Spleen (tissue), 11 donors: ENCODE results near the gene RFNG. TPM values are rescaled to one million over a fixed set of nuclear protein-coding genes. Genes with fewer than 3 reads are reported as not detected.

ENCODE experiments used
- DNase-seq: peaks from one replicate; pipeline ENCODE4 v3.0.0-alpha.2; 2020
- H3K27ac ChIP-seq, 8 donors: fragments of 200-600 bp; sonication (generic) in 7 of 8; 1 replicate in 4 of 8; 2 replicates in 4 of 8; pipeline versions ENCODE4 v1.5.0 to v1.8.0; 2016 to 2021; ENCODE audit warnings: inconsistent platforms in 4 of 8, mild to moderate bottlenecking in 4 of 8, moderate library complexity in 1 of 8
- H3K27me3 ChIP-seq, 7 donors: fragments of 200-600 bp; sonication (generic) in 6 of 7; replicated peaks in 1 of 7; 1 replicate in 4 of 7; 2 replicates in 3 of 7; pipeline versions ENCODE4 v1.5.0 to v1.8.0; 2016 to 2021; ENCODE audit warnings: inconsistent platforms in 3 of 7, mild to moderate bottlenecking in 1 of 7
- H3K36me3 ChIP-seq, 6 donors: fragments of 200-600 bp; sonication (generic) in 5 of 6; 1 replicate in 4 of 6; 2 replicates in 2 of 6; pipeline versions ENCODE4 v1.5.0 to v1.8.0; 2016 to 2021; ENCODE audit warnings: inconsistent platforms in 2 of 6
- H3K4me1 ChIP-seq, 6 donors: fragments of 200-600 bp; sonication (generic) in 5 of 6; 1 replicate in 3 of 6; 2 replicates in 3 of 6; pipeline versions ENCODE4 v1.5.0 to v1.8.0; 2016 to 2021; ENCODE audit warnings: inconsistent platforms in 3 of 6
- H3K4me3 ChIP-seq, 8 donors: fragments of 200-600 bp; sonication (generic) in 7 of 8; 1 replicate in 4 of 8; 2 replicates in 4 of 8; pipeline versions ENCODE4 v1.5.0 to v1.8.0; 2016 to 2021; ENCODE audit warnings: inconsistent platforms in 4 of 8, mild to moderate bottlenecking in 4 of 8, moderate library complexity in 2 of 8
- H3K9me3 ChIP-seq, 8 donors: fragments of 200-600 bp; sonication (generic) in 7 of 8; 1 replicate in 4 of 8; 2 replicates in 4 of 8; pipeline versions ENCODE4 v1.5.0 to v1.8.0; 2016 to 2021; ENCODE audit warnings: inconsistent platforms in 4 of 8
- POLR2A ChIP-seq, 3 donors: fragments of 450-650 bp; IDR thresholded peaks; one replicate each; pipeline ENCODE4 v1.5.1; 2017; ENCODE audit warnings: antibody characterized with exemption in 3 of 3, mild to moderate bottlenecking in 1 of 3
- POLR2AphosphoS5 ChIP-seq, 3 donors: sonication (generic); formaldehyde crosslinking; IDR thresholded peaks; one replicate each; pipeline ENCODE4 v1.5.1; 2017; ENCODE audit warnings: antibody characterized with exemption in 3 of 3
- WGBS, 5 donors: extraction: QIAGEN DNeasy Blood & Tissue Kit in 3 of 5; methylation state at CpG; one replicate each; pipeline versions ENCODE4 v1.1.5 to v1.1.7; 2013 to 2018; 5-methylcytosine and 5-hydroxymethylcytosine counted together
- intact Hi-C: fragments of 100-400 bp; cut with DNase I; formaldehyde crosslinking; loops from one replicate; pipeline ENCODE4 v1.15.0; 2023; ENCODE audit warnings: low total_unique reads
- polyA plus RNA-seq, 3 donors: library from polyadenylated mRNA; stranded (reverse); fragments of 200-250 nt; gene quantifications; one replicate each; pipeline ENCODE4 v1.2.1, GENCODE V29; 2013
- total RNA-seq, 7 donors: library from RNA; depleted of rRNA in 3 of 7; stranded (reverse); fragments of >200 nt in 3 of 7; fragmentation: NEBNext Ultra II Directional in 4 of 7; extraction: Animal tissue kit (Norgen Biotek cat#: 25700) in 4 of 7; gene quantifications; one replicate each; pipeline versions ENCODE4 v1.1.0 to v1.2.1, GENCODE V29; 2016 to 2021
- TF ChIP-seq, protein P1 (sequence below), 11 experiments: fragments of 200-600 bp in 7 of 11; fragments of 450-650 bp in 4 of 11; sonication (generic) in 4 of 11; IDR thresholded peaks in 8 of 11; conservative IDR thresholded peaks in 3 of 11; 1 replicate in 7 of 11; 2 replicates in 4 of 11; pipeline versions ENCODE4 v1.4.0 to v1.8.0; 2016 to 2021; ENCODE audit warnings: antibody characterized with exemption in 11 of 11, inconsistent platforms in 4 of 11, mild to moderate bottlenecking in 1 of 11
- donor health status: healthy with polysubstance abuse.
- donor health status: DM: no; HTN: no; CAD: no; lungs with moderate emphysema.
- donor health status: DM: no; HTN: no; CAD: no.
- donor health status: Bipolar disorder and iron deficiency.
- donor health status: healthy.
- donor health status: DM: no; HTN: no; CAD: no.
- donor health status: DM: yes; HTN: yes; CAD: no.

Gene RFNG
- total and polyA plus RNA-seq, 10 donors = 21.4 to 42.3 (median 27.2) TPM

DNA sequence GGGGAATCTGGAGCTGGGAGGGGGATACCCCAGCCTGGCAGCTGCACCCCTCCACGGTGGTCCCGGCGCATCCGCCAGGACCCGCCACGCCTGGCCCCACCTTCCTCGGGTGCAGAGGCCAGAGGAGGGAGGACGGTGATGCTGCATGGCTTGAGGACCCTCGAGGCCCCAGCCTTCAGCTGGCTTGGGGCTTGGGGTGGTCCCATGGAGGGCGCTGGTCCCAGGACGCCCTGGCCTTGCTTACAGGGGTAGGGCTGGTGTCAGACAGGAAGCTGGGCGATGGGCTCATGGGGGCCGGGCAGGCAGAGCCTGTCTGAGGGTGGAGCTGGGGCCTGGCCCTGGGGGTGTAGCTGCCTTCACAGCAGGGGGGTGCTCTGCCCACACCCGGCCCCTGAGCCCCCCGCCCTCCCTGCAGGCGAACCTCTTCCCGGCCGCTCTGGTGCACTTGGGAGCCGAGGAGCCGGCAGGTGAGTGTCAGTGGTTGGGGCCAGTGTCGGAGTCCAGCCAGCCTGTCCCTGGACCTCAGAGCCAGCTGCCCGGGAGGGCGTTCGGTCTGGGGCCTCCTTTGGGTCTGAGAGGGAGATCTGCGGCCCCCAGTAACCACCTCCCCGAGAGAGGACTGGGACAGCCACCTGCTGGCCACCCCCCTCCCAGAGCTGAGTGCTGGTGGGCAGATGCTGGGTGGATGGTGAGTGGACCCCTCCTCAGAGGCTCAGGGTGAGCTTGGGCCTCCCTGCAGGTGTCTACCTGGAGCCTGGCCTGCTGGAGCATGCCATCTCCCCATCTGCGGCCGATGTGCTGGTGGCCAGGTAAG is 35.3 kb downstream of the RFNG start:
- intact Hi-C loops = no loop called here

DNA sequence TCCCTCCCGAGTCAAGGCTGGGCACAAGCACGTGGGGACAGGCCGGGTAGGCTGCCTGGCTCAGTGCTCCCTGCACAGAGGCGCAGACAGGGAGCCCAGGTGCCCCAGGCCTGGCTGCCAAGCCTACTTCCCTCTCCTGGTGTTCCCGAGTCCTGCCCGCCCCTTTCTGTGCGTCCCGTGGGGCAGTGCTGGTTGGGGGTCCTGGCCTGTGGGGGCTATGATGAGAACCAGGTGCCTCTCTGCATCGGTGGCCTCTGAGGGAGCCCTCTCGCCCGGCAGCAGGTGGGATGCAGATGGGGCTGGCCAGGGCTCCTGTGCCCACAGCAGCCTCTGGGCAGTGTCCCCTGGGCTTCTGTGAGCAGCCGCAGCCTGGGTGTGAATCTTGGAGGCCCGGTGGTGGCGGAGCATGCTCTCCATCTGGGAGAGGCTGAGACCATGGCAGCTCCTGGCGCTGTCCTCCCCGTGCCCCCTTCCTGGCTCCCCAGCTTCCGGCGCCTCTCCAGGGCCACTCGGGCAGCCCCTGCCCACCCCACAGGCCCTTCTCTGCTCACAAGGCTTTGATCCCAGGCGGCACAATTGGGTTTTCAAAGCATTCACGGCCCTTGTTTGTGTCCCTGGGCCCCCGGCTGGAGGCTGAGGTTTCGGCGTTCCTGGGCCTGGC is 36.2 kb downstream of the RFNG start:
- intact Hi-C loops = no loop called here
- DNase-seq = no peak
- Histone ChIP-seq H3K27ac (no peak overlapping the region), H3K9me3 (no peaks in the 10 kb centered on the region), H3K4me1 (peaks cover 0 to 41% (median 22%) of the 10 kb centered on the region in 6 donors), H3K36me3 (peaks cover 0 to 71% (median 8%) of the 10 kb centered on the region in 6 donors), H3K4me3 (no peak overlapping the region), H3K27me3 (no peaks in the 10 kb centered on the region)
- 84 to 93% (median 89%) methylated on average over 10 to 24 of the region's 24 CpGs for WGBS, 5 donors
- TF ChIP-seq, protein P1, sequence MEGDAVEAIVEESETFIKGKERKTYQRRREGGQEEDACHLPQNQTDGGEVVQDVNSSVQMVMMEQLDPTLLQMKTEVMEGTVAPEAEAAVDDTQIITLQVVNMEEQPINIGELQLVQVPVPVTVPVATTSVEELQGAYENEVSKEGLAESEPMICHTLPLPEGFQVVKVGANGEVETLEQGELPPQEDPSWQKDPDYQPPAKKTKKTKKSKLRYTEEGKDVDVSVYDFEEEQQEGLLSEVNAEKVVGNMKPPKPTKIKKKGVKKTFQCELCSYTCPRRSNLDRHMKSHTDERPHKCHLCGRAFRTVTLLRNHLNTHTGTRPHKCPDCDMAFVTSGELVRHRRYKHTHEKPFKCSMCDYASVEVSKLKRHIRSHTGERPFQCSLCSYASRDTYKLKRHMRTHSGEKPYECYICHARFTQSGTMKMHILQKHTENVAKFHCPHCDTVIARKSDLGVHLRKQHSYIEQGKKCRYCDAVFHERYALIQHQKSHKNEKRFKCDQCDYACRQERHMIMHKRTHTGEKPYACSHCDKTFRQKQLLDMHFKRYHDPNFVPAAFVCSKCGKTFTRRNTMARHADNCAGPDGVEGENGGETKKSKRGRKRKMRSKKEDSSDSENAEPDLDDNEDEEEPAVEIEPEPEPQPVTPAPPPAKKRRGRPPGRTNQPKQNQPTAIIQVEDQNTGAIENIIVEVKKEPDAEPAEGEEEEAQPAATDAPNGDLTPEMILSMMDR (IDR thresholded peaks at IDR 0.05 in 8 of 11, conservative IDR thresholded peaks at IDR 0.05 in 3 of 11) = no peak
- no peak for TF ChIP-seq POLR2A (IDR thresholded peaks at IDR 0.05)
- peak in 1 of 3 donors; percentile 27 for TF ChIP-seq POLR2AphosphoS5 (IDR thresholded peaks at IDR 0.05)

More for the DNA sequence above, 35.3 kb downstream of the RFNG start:
- no peaks in the 10 kb centered on the region for H3K9me3 ChIP-seq
- H3K27me3 ChIP-seq = no peaks in the 10 kb centered on the region
- peaks cover 4 to 49% (median 30%) of the 10 kb centered on the region in 6 donors for H3K4me1 ChIP-seq
- peaks cover 0 to 63% (median 8%) of the 10 kb centered on the region in 6 donors for H3K36me3 ChIP-seq
- H3K4me3 ChIP-seq = no peak overlapping the region
- H3K27ac ChIP-seq = no peak overlapping the region
- no peak for DNase-seq
- TF ChIP-seq POLR2A (IDR thresholded peaks at IDR 0.05) (no peak), POLR2AphosphoS5 (IDR thresholded peaks at IDR 0.05) (no peak)
- TF ChIP-seq, protein P1 (IDR thresholded peaks at IDR 0.05 in 8 of 11, conservative IDR thresholded peaks at IDR 0.05 in 3 of 11) = no peak
- WGBS, 5 donors = 87 to 94% (median 89%) methylated on average over 6 to 28 of the region's 28 CpGs

DNA sequence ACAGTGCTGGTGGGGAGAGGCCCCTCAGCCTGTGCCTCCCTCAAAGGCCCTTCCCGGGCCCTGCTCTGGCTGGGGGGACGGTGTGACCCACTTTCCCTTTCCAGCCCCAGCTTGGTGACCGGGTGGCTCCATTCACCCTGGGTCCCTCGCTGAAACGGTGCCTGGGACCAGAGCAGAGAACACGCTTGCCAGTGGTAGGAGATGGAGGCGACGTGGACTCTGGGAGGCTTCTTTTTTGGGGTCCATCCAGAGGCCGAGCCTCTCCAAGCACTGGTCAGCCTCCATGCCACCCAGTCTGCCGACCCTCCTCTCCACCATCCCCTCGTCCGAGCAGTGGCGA is 36.7 kb downstream of the RFNG start:
- Histone ChIP-seq H3K4me1 (peaks cover 0 to 36% (median 20%) of the 10 kb centered on the region in 6 donors), H3K27ac (no peak overlapping the region), H3K9me3 (no peaks in the 10 kb centered on the region), H3K27me3 (no peaks in the 10 kb centered on the region), H3K4me3 (no peak overlapping the region), H3K36me3 (peaks cover 0 to 72% (median 8%) of the 10 kb centered on the region in 6 donors)
- TF ChIP-seq, protein P1 (IDR thresholded peaks at IDR 0.05 in 8 of 11, conservative IDR thresholded peaks at IDR 0.05 in 3 of 11) = no peak
- TF ChIP-seq POLR2AphosphoS5 (IDR thresholded peaks at IDR 0.05) = no peak
- TF ChIP-seq POLR2A (IDR thresholded peaks at IDR 0.05) = no peak
- WGBS, 5 donors = 83 to 97% (median 91%) methylated on average over 6 to 13 of the region's 13 CpGs
- intact Hi-C loops = no loop called here
- DNase-seq = no peak

DNA sequence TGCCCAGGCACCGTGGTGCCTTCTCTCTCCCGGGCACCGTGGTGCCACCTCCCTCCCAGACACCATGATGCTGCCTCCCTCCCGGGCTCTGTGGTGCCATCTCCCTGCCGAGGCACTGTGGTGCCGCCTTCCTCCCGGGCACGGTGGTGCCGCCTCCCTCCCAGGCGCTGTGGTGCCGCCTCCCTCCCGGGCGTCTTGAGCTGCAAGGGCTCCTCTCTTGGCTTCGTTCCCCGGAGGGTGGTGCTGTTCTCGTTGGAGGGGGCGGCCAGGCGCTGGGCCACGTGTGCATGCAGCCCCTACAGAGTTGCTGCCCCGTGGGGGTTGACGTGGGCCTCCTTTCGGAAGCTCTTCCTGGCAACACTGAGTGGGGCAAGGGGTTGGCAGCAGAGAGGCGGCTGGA is 37.2 kb downstream of the RFNG start:
- TF ChIP-seq POLR2AphosphoS5 (IDR thresholded peaks at IDR 0.05) = peak in 1 of 3 donors; percentile 25
- no peak for TF ChIP-seq POLR2A (IDR thresholded peaks at IDR 0.05)
- TF ChIP-seq, protein P1 (IDR thresholded peaks at IDR 0.05 in 8 of 11, conservative IDR thresholded peaks at IDR 0.05 in 3 of 11) = no peak
- Histone ChIP-seq H3K4me3 (no peak overlapping the region), H3K9me3 (no peaks in the 10 kb centered on the region), H3K27ac (no peak overlapping the region), H3K27me3 (no peaks in the 10 kb centered on the region), H3K36me3 (peaks cover 0 to 74% (median 8%) of the 10 kb centered on the region in 6 donors), H3K4me1 (peaks cover 0 to 31% (median 18%) of the 10 kb centered on the region in 6 donors)
- DNase-seq = no peak
- 62 to 86% (median 81%) methylated on average over 5 to 23 of the region's 23 CpGs for WGBS, 5 donors
- intact Hi-C loops = no loop called here
